IMR-90 (cell line): ENCODE measurements around the gene WDTC1. TPM values are rescaled to one million over a fixed set of nuclear protein-coding genes. Genes with fewer than 3 reads are reported as not detected.

ENCODE experiments used
- ATAC-seq: fragments of 200-7000 bp; cut with Tn5 transposase; 2 replicates; pipeline ENCODE4 v1.9.1; 2020; ENCODE audit warnings: low read depth, mild to moderate bottlenecking, moderate library complexity
- BruUV-seq: library from RNA; stranded (reverse); fragments of 400-500 nt; replicated peaks from 2 replicates; lab custom pipeline; 2021; lab: Mats Ljungman, UMichigan
- CTCF ChIA-PET: fragments of 300-600 bp; formaldehyde crosslinking; extraction: SDS; loops from one replicate; lab custom pipeline; 2021; ENCODE audit warnings: antibody characterized with exemption; lab: Yijun Ruan, JAX
- POLR2A ChIA-PET: fragments of 300-600 bp; sonication (Branson Sonifier 250); formaldehyde crosslinking; loops from one replicate; lab custom pipeline; 2022; ENCODE audit warnings: antibody characterized with exemption; ENCODE audit not compliant: unreplicated experiment; lab: Charles Lee
- DNase-seq: peaks from one replicate; pipeline ENCODE4 v3.0.0; 2013
- H2AFZ ChIP-seq: replicated peaks from 2 replicates; pipeline ENCODE3; 2013; ENCODE audit warnings: low read length, mild to moderate bottlenecking; ENCODE audit not compliant: poor library complexity
- H2AK5ac ChIP-seq: 2 replicates; pipeline ENCODE4 v1.6.1; 2013; ENCODE audit warnings: low read depth, low read length, inconsistent platforms
- H2AK9ac ChIP-seq: replicated peaks from 2 replicates; pipeline ENCODE3; 2013; ENCODE audit warnings: mild to moderate bottlenecking, low read depth, low read length, moderate library complexity; ENCODE audit not compliant: poor library complexity
- H2BK120ac ChIP-seq: 2 replicates; pipeline ENCODE4 v1.6.1; 2013; ENCODE audit warnings: low read depth, low read length, inconsistent platforms
- H2BK15ac ChIP-seq: 3 replicates; pipeline ENCODE4 v1.6.1; 2013; ENCODE audit warnings: low read depth, low read length, inconsistent platforms
- H2BK20ac ChIP-seq: 2 replicates; pipeline ENCODE4 v1.6.1; 2013; ENCODE audit warnings: low read depth, mild to moderate bottlenecking, inconsistent platforms, low read length, moderate library complexity
- H2BK5ac ChIP-seq: 2 replicates; pipeline ENCODE4 v1.6.1; 2013; ENCODE audit warnings: mild to moderate bottlenecking, low read depth, low read length, inconsistent platforms; ENCODE audit not compliant: poor library complexity, severe bottlenecking
- H3K14ac ChIP-seq: replicated peaks from 2 replicates; pipeline ENCODE4 v1.6.1; 2013; ENCODE audit warnings: low read depth, low read length, inconsistent platforms
- H3K18ac ChIP-seq: 2 replicates; pipeline ENCODE4 v1.6.1; 2013; ENCODE audit warnings: low read depth, low read length, control low read depth
- H3K23ac ChIP-seq: 2 replicates; pipeline ENCODE4 v1.6.1; 2013; ENCODE audit warnings: low read depth, low read length, inconsistent platforms
- H3K27ac ChIP-seq: 2 replicates; pipeline ENCODE4 v1.5.1; 2013; ENCODE audit warnings: mild to moderate bottlenecking, control low read depth, low read length; ENCODE audit not compliant: insufficient read depth
- H3K27me3 ChIP-seq: 2 replicates; pipeline ENCODE4 v1.6.1; 2013; ENCODE audit warnings: low read length; ENCODE audit not compliant: control insufficient read depth, insufficient read depth
- H3K36me3 ChIP-seq: 2 replicates; pipeline ENCODE4 v1.6.1; 2013; ENCODE audit warnings: low read length, mixed read lengths; ENCODE audit not compliant: control insufficient read depth, insufficient read depth
- H3K4ac ChIP-seq: 2 replicates; pipeline ENCODE4 v1.6.1; 2013; ENCODE audit warnings: low read depth, low read length, inconsistent platforms
- H3K4me1 ChIP-seq: 2 replicates; pipeline ENCODE4 v1.6.1; 2013; ENCODE audit warnings: low read length, mixed read lengths; ENCODE audit not compliant: control insufficient read depth, insufficient read depth
- H3K4me2 ChIP-seq: 2 replicates; pipeline ENCODE4 v1.6.1; 2013; ENCODE audit warnings: low read depth, mild to moderate bottlenecking, control low read depth, low read length, moderate library complexity
- H3K4me3 ChIP-seq: 2 replicates; pipeline ENCODE4 v1.5.1; 2013; ENCODE audit warnings: low read depth, mild to moderate bottlenecking, control low read depth, low read length, moderate library complexity; ENCODE audit not compliant: insufficient read depth
- H3K56ac ChIP-seq: 2 replicates; pipeline ENCODE4 v1.6.1; 2013; ENCODE audit warnings: low read length, inconsistent platforms; ENCODE audit not compliant: insufficient read depth; ENCODE audit errors: extremely low read depth
- H3K79me1 ChIP-seq, 2 experiments: 2 replicates each; pipeline ENCODE4 v1.6.1; 2013; ENCODE audit warnings: low read length in 2 of 2, inconsistent platforms in 1 of 2, low read depth in 1 of 2
- H3K9ac ChIP-seq: 2 replicates; pipeline ENCODE4 v1.6.1; 2013; ENCODE audit warnings: low read depth, low read length, control low read depth
- H3K9me1 ChIP-seq: 2 replicates; pipeline ENCODE4 v1.6.1; 2013; ENCODE audit warnings: low read length, inconsistent platforms; ENCODE audit not compliant: insufficient read depth
- H3K9me3 ChIP-seq: 2 replicates; pipeline ENCODE4 v1.6.1; 2013; ENCODE audit warnings: low read length; ENCODE audit not compliant: control insufficient read depth, insufficient read depth
- H4K20me1 ChIP-seq: 2 replicates; pipeline ENCODE4 v1.6.1; 2013; ENCODE audit warnings: low read length, inconsistent platforms; ENCODE audit not compliant: insufficient read depth
- H4K5ac ChIP-seq: 2 replicates; pipeline ENCODE4 v1.6.1; 2013; ENCODE audit warnings: mild to moderate bottlenecking, low read depth, low read length, control low read depth
- H4K8ac ChIP-seq, 2 experiments: 2 replicates each; pipeline ENCODE4 v1.6.1; 2013; ENCODE audit warnings: low read depth in 2 of 2, low read length in 2 of 2, control low read depth in 1 of 2, inconsistent platforms in 1 of 2
- H4K91ac ChIP-seq: 2 replicates; pipeline ENCODE4 v1.6.1; 2013; ENCODE audit warnings: low read depth, low read length, inconsistent platforms; ENCODE audit not compliant: insufficient read depth
- BHLHE40 ChIP-seq: fragments of 150-350 bp; IDR thresholded peaks from 2 replicates; pipeline ENCODE4 v1.6.1; 2016; ENCODE audit warnings: mild to moderate bottlenecking, low read depth, low read length
- CEBPB ChIP-seq: IDR thresholded peaks from 2 replicates; pipeline ENCODE4 v1.6.1; 2012; ENCODE audit warnings: low read depth, low read length, improper control_type of control experiment
- CHD1 ChIP-seq: IDR thresholded peaks from 2 replicates; pipeline ENCODE4 v1.6.1; 2012; ENCODE audit warnings: low read depth, low read length, improper control_type of control experiment
- MAFK ChIP-seq: IDR thresholded peaks from 2 replicates; pipeline ENCODE4 v1.6.1; 2012; ENCODE audit warnings: low read depth, low read length, improper control_type of control experiment
- MAZ ChIP-seq: IDR thresholded peaks from 2 replicates; pipeline ENCODE4 v1.6.1; 2012; ENCODE audit warnings: low read depth, mild to moderate bottlenecking, low read length, improper control_type of control experiment, moderate library complexity, borderline replicate concordance
- NFE2L2 ChIP-seq: fragments of 150-350 bp; IDR thresholded peaks from 2 replicates; pipeline ENCODE4 v1.6.1; 2016; ENCODE audit warnings: low read depth, mild to moderate bottlenecking, low read length
- SMC3 ChIP-seq: fragments of 150-350 bp; IDR thresholded peaks from 2 replicates; pipeline ENCODE4 v1.6.1; 2016; ENCODE audit warnings: low read depth, mild to moderate bottlenecking, antibody characterized with exemption, low read length, moderate library complexity
- WGBS, 2 experiments: methylation state at CpG; one replicate each; pipeline versions ENCODE4 v1.1.5 to v1.1.7; 2013; ENCODE audit warnings: missing lambda C conversion rate in 2 of 2; ENCODE audit not compliant: insufficient read length in 1 of 2; ENCODE audit errors: extremely low coverage in 2 of 2; 5-methylcytosine and 5-hydroxymethylcytosine counted together
- dilution Hi-C: fragments of 300-500 bp; cut with HindIII; formaldehyde crosslinking; loops from one replicate; pipeline ENCODE4 v1.14.3; 2018; ENCODE audit warnings: low sequenced_read_pairs; ENCODE audit not compliant: unreplicated experiment
- in situ Hi-C: fragments of 300-500 bp; cut with MboI; formaldehyde crosslinking; loops from 3 replicates; pipeline ENCODE4 v1.14.3; 2019; ENCODE audit warnings: low sequenced_read_pairs, inconsistent platforms, mixed read lengths
- intact Hi-C: fragments of 100-400 bp; cut with micrococcal nuclease; formaldehyde crosslinking; loops from 2 replicates; pipeline ENCODE4 v1.10.0; 2022
- polyA plus RNA-seq, 3 experiments: library from polyadenylated mRNA; depleted of rRNA; stranded (reverse); fragments of >200 nt; gene quantifications; 2 replicates each; pipeline ENCODE4 v1.2.3, GENCODE V29; 2012; ENCODE audit warnings: low replicate concordance in 1 of 3
- total RNA-seq: library from RNA; depleted of rRNA; stranded (reverse); fragments of >200 nt; gene quantifications from 2 replicates; pipeline ENCODE4 v1.2.3, GENCODE V29; 2012
- TF ChIP-seq, protein P1 (sequence below): fragments of 150-350 bp; IDR thresholded peaks from 2 replicates; pipeline ENCODE4 v1.6.1; 2017; ENCODE audit warnings: mild to moderate bottlenecking, antibody characterized with exemption, low read length, low read depth
- TF ChIP-seq, protein P2 (sequence below): fragments of 150-350 bp; IDR thresholded peaks from 2 replicates; pipeline ENCODE4 v1.6.1; 2016; ENCODE audit warnings: low read depth, mild to moderate bottlenecking, low read length, moderate library complexity, borderline replicate concordance
- TF ChIP-seq, protein P3 (sequence below): conservative IDR thresholded peaks from 2 replicates; pipeline ENCODE4 v1.5.1; 2012; ENCODE audit warnings: mild to moderate bottlenecking, low read depth, low read length, improper control_type of control experiment

The WDTC1 gene
- total and polyA plus RNA-seq, 2 of the 4 experiments (the other 2 are of a cell fraction): 9.9 to 15.2 TPM

DNA sequence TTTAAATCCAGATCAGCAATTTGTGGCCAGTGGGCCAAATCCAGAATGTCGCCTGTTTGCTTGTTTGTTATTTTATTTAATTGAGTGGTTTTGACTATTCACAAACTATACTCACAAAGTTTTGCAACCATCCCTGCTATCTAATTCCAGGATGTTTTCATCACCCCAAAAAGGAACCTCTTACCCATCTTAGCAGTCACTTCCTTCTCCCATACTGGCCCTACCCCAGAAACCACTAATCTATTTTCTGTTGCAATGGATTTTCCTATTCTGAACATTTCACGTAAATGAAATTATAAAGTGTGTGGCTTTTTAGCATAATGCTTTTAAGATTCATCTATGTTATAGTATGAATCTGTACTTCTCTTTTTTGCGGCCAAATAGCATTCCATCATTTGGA, 41.3 kb downstream of the WDTC1 start:
- no peak overlapping the region for H3K4me3 ChIP-seq
- POLR2A ChIA-PET: no interaction called here
- H3K9ac ChIP-seq: no peak overlapping the region
- H2AFZ ChIP-seq: no peak overlapping the region
- no peak overlapping the region for H3K4me2 ChIP-seq
- intact Hi-C loops (loop anchor here (1.0 kb wide), 1 partner anchor 27 kb away; no protein-coding TSS in a partner anchor), in situ Hi-C loops (no loop called here), dilution Hi-C loops (no loop called here)
- no peaks in the 10 kb centered on the region for H3K27me3 ChIP-seq
- H3K9me1 ChIP-seq: no peaks in the 10 kb centered on the region
- H3K4me1 ChIP-seq: no peaks in the 10 kb centered on the region
- no peak overlapping the region for H3K27ac ChIP-seq
- no peak overlapping the region for H3K4ac ChIP-seq
- no peak overlapping the region for H3K18ac ChIP-seq
- CTCF ChIA-PET: no interaction called here
- H2BK15ac ChIP-seq: no peak overlapping the region
- TF ChIP-seq, protein P1, sequence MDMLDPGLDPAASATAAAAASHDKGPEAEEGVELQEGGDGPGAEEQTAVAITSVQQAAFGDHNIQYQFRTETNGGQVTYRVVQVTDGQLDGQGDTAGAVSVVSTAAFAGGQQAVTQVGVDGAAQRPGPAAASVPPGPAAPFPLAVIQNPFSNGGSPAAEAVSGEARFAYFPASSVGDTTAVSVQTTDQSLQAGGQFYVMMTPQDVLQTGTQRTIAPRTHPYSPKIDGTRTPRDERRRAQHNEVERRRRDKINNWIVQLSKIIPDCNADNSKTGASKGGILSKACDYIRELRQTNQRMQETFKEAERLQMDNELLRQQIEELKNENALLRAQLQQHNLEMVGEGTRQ: no peak
- no peak for TF ChIP-seq CEBPB
- no peak for TF ChIP-seq BHLHE40
- no peak for TF ChIP-seq CHD1
- no peak for TF ChIP-seq SMC3
- TF ChIP-seq, protein P2, sequence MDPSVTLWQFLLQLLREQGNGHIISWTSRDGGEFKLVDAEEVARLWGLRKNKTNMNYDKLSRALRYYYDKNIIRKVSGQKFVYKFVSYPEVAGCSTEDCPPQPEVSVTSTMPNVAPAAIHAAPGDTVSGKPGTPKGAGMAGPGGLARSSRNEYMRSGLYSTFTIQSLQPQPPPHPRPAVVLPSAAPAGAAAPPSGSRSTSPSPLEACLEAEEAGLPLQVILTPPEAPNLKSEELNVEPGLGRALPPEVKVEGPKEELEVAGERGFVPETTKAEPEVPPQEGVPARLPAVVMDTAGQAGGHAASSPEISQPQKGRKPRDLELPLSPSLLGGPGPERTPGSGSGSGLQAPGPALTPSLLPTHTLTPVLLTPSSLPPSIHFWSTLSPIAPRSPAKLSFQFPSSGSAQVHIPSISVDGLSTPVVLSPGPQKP: no peak
- no peak for TF ChIP-seq MAFK
- no peak for TF ChIP-seq NFE2L2
- TF ChIP-seq, protein P3, sequence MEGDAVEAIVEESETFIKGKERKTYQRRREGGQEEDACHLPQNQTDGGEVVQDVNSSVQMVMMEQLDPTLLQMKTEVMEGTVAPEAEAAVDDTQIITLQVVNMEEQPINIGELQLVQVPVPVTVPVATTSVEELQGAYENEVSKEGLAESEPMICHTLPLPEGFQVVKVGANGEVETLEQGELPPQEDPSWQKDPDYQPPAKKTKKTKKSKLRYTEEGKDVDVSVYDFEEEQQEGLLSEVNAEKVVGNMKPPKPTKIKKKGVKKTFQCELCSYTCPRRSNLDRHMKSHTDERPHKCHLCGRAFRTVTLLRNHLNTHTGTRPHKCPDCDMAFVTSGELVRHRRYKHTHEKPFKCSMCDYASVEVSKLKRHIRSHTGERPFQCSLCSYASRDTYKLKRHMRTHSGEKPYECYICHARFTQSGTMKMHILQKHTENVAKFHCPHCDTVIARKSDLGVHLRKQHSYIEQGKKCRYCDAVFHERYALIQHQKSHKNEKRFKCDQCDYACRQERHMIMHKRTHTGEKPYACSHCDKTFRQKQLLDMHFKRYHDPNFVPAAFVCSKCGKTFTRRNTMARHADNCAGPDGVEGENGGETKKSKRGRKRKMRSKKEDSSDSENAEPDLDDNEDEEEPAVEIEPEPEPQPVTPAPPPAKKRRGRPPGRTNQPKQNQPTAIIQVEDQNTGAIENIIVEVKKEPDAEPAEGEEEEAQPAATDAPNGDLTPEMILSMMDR: no peak
- TF ChIP-seq MAZ: no peak
- H2AK9ac ChIP-seq: no peak overlapping the region
- ATAC-seq (no peak), DNase-seq (no peak)
- H3K79me1 ChIP-seq: no peaks in the 10 kb centered on the region; a peak in 1 of 4 replicates
- no CpG with 5 or more reads among the region's 3 CpGs for WGBS, 2 experiments
- no peak overlapping the region for H4K91ac ChIP-seq
- no peak overlapping the region for H2BK120ac ChIP-seq
- H3K23ac ChIP-seq: no peak overlapping the region
- BruUV-seq: no TSS peak
- H3K14ac ChIP-seq: no peak overlapping the region
- no peak overlapping the region for H2AK5ac ChIP-seq
- H2BK5ac ChIP-seq: no peak overlapping the region
- H4K5ac ChIP-seq: no peak overlapping the region
- H4K20me1 ChIP-seq: no peaks in the 10 kb centered on the region
- no peaks in the 10 kb centered on the region for H3K9me3 ChIP-seq
- no peak overlapping the region for H2BK20ac ChIP-seq
- no peaks in the 10 kb centered on the region for H3K36me3 ChIP-seq
- no peak overlapping the region for H4K8ac ChIP-seq
- no peak overlapping the region for H3K56ac ChIP-seq
